Loucy (cell line): ENCODE measurements around the gene SEC14L3.

Experiments
- EZH2phosphoT487 ChIP-seq: fragments of 200-600 bp; IDR thresholded peaks from 2 replicates; pipeline ENCODE4 v1.6.1; 2018; ENCODE audit warnings: antibody characterized with exemption, mild to moderate bottlenecking, moderate library complexity, borderline replicate concordance
- TF ChIP-seq, protein P1 (sequence below): fragments of 200-600 bp; sonication (generic); conservative IDR thresholded peaks from 2 replicates; pipeline ENCODE4 v1.5.1; 2014; ENCODE audit warnings: mild to moderate bottlenecking, antibody characterized with exemption, low read length

DNA sequence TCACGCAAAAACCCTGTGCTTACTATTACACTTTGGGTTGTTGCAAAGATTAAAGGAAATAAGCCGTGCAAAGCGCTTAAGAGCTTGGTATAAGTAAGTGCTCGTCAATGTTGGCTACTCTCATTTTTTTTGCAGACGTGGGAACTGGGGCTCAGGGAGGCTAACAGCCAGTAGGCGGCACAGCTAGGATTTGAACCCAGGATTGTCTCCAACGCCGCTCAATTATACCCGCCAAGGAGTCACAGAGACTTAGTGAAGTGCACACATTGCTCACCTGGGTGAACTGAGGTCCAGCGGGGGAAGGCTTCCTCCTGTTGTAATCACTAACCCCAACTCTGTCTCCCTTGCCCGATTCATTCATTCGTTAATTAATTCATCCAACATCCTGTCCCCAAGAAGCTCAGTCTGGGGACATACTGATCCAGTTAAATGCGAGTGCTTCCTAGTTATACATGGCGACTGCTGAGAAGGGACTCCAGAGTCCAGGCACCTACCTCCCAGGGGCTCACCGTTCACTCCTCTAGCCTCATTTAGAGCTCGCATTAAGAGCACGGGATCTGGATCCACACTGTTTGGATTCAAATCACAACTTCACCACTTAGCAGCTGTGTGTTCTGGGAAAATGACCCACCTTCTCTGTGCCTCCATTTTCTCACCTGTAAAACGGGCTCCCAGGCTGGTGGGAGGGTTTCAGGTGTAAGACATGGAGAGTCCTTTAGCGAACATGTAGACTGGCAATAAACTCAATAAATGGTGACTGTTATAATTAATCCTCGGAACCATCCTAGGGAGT lies 47.1 kb downstream of the SEC14L3 start:
- TF ChIP-seq, protein P1, sequence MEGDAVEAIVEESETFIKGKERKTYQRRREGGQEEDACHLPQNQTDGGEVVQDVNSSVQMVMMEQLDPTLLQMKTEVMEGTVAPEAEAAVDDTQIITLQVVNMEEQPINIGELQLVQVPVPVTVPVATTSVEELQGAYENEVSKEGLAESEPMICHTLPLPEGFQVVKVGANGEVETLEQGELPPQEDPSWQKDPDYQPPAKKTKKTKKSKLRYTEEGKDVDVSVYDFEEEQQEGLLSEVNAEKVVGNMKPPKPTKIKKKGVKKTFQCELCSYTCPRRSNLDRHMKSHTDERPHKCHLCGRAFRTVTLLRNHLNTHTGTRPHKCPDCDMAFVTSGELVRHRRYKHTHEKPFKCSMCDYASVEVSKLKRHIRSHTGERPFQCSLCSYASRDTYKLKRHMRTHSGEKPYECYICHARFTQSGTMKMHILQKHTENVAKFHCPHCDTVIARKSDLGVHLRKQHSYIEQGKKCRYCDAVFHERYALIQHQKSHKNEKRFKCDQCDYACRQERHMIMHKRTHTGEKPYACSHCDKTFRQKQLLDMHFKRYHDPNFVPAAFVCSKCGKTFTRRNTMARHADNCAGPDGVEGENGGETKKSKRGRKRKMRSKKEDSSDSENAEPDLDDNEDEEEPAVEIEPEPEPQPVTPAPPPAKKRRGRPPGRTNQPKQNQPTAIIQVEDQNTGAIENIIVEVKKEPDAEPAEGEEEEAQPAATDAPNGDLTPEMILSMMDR = no peak
- TF ChIP-seq EZH2phosphoT487 = no peak
